ENCODE data around the gene ASCL4. TPM values are rescaled to one million over a fixed set of nuclear protein-coding genes. Genes with fewer than 3 reads are reported as not detected.

Gene ASCL4
- total RNA-seq, 1 donor from 2014 or later, result not detected

- Mint-ChIP-seq H3K4me1 (ENCODE audit: unreplicated experiment) (no peaks in the 10 kb centered on the region), H3K27me3 (peaks cover 5% of the 10 kb centered on the region), H3K9me3 (no peaks in the 10 kb centered on the region), H3K4me3 (no peak overlapping the region), H3K27ac (no peak overlapping the region), H3K36me3 (no peaks in the 10 kb centered on the region)
- DNase-seq (ENCODE audit: extremely low spot score, unreplicated experiment), result no peak
- no peak for TF ChIP-seq CTCF (conservative IDR thresholded peaks at IDR 0.05)
Measured at GRCh38 chr12:107803092-107803491, 28.6 kb downstream of the ASCL4 start.

- Mint-ChIP-seq H3K27ac (no peak overlapping the region), H3K36me3 (no peaks in the 10 kb centered on the region), H3K4me3 (no peak overlapping the region), H3K4me1 (ENCODE audit: unreplicated experiment) (no peaks in the 10 kb centered on the region), H3K27me3 (peaks cover 5% of the 10 kb centered on the region), H3K9me3 (no peaks in the 10 kb centered on the region)
- no peak for DNase-seq (ENCODE audit: extremely low spot score, unreplicated experiment)
- TF ChIP-seq CTCF (conservative IDR thresholded peaks at IDR 0.05), result no peak
Measured at GRCh38 chr12:107805488-107806180, 31.1 kb downstream of the ASCL4 start.

GRCh38 chr12:107807471-107808150 lies 33.1 kb downstream of the ASCL4 start:
- Mint-ChIP-seq H3K4me3 (no peak overlapping the region), H3K27me3 (peaks cover 2% of the 10 kb centered on the region), H3K27ac (no peak overlapping the region), H3K36me3 (no peaks in the 10 kb centered on the region), H3K9me3 (no peaks in the 10 kb centered on the region), H3K4me1 (ENCODE audit: unreplicated experiment) (no peaks in the 10 kb centered on the region)
- no peak for TF ChIP-seq CTCF (conservative IDR thresholded peaks at IDR 0.05)
- peak; percentile 29 for DNase-seq (ENCODE audit: extremely low spot score, unreplicated experiment)

GRCh38 chr12:107817250-107817649 lies 42.7 kb downstream of the ASCL4 start:
- Mint-ChIP-seq H3K4me3 (no peak overlapping the region), H3K27me3 (peaks cover 4% of the 10 kb centered on the region), H3K4me1 (ENCODE audit: unreplicated experiment) (no peaks in the 10 kb centered on the region), H3K36me3 (no peaks in the 10 kb centered on the region), H3K9me3 (peaks cover 7% of the 10 kb centered on the region), H3K27ac (no peak overlapping the region)
- DNase-seq (ENCODE audit: extremely low spot score, unreplicated experiment), result no peak
- TF ChIP-seq CTCF (conservative IDR thresholded peaks at IDR 0.05), result no peak

- H3K4me3 Mint-ChIP-seq, result no peak overlapping the region
- no peaks in the 10 kb centered on the region for H3K4me1 Mint-ChIP-seq (ENCODE audit: unreplicated experiment)
- no peak for TF ChIP-seq CTCF (conservative IDR thresholded peaks at IDR 0.05)
- no peak for DNase-seq (ENCODE audit: extremely low spot score, unreplicated experiment)
- no peak overlapping the region for H3K27ac Mint-ChIP-seq
- H3K27me3 Mint-ChIP-seq, result peaks cover 15% of the 10 kb centered on the region
- H3K36me3 Mint-ChIP-seq, result no peaks in the 10 kb centered on the region
- peaks cover 7% of the 10 kb centered on the region for H3K9me3 Mint-ChIP-seq
Measured at GRCh38 chr12:107818984-107819383, 44.5 kb downstream of the ASCL4 start.
